WTC11 (cell line): Measurements from ENCODE around the gene ZMIZ1. TPM values are rescaled to one million over a fixed set of nuclear protein-coding genes. Genes with fewer than 3 reads are reported as not detected.

Experiments
- ATAC-seq: fragments of 200-7000 bp; cut with Tn5 transposase; 2 replicates; pipeline ENCODE4 v1.10.0; 2021; ENCODE audit warnings: mild to moderate bottlenecking, moderate library complexity
- CTCF ChIA-PET: fragments of 300-600 bp; sonication (Branson Sonifier 250); formaldehyde crosslinking; loops from one replicate; lab custom pipeline; 2021; ENCODE audit warnings: antibody characterized with exemption; lab: Charles Lee
- POLR2A ChIA-PET: fragments of 350-600 bp; sonication (Branson Sonifier 250); formaldehyde crosslinking; loops from one replicate; lab custom pipeline; 2021; ENCODE audit warnings: antibody characterized with exemption; lab: Charles Lee
- DNase-seq: peaks from one replicate; pipeline ENCODE4 v3.0.0; 2021; ENCODE audit warnings: low spot score
- H3K27ac Mint-ChIP-seq: 2 replicates; pipeline ENCODE4 v1.8.0; 2021; ENCODE audit warnings: mixed read lengths
- H3K27me3 Mint-ChIP-seq: 2 replicates; pipeline ENCODE4 v1.8.0; 2021; ENCODE audit warnings: low read depth, mild to moderate bottlenecking, moderate library complexity, mixed read lengths
- H3K36me3 Mint-ChIP-seq: 2 replicates; pipeline ENCODE4 v1.8.0; 2021; ENCODE audit warnings: mixed read lengths
- H3K4me1 Mint-ChIP-seq: 2 replicates; pipeline ENCODE4 v1.8.0; 2022; ENCODE audit warnings: mixed read lengths
- H3K4me3 Mint-ChIP-seq: 2 replicates; pipeline ENCODE4 v1.8.0; 2021; ENCODE audit warnings: mild to moderate bottlenecking, moderate library complexity, mixed read lengths
- H3K9me3 Mint-ChIP-seq: 2 replicates; pipeline ENCODE4 v1.8.0; 2021; ENCODE audit warnings: mixed read lengths
- CBFB ChIP-seq: sonication (generic); formaldehyde crosslinking; IDR thresholded peaks from 2 replicates; pipeline ENCODE4 v1.8.1; 2022; ENCODE audit warnings: mild to moderate bottlenecking, low read depth, missing genetic modification reagents
- CREM ChIP-seq: sonication (generic); formaldehyde crosslinking; IDR thresholded peaks from 2 replicates; pipeline ENCODE4 v1.8.1; 2022; ENCODE audit warnings: mild to moderate bottlenecking, missing genetic modification reagents, moderate library complexity
- CTCF ChIP-seq: fragments of 200-600 bp; IDR thresholded peaks from 2 replicates; pipeline ENCODE4 v1.8.0; 2022; ENCODE audit warnings: antibody characterized with exemption
- FOXJ3 ChIP-seq: sonication (generic); formaldehyde crosslinking; IDR thresholded peaks from 2 replicates; pipeline ENCODE4 v1.9.0; 2021; ENCODE audit warnings: missing genetic modification reagents, mild to moderate bottlenecking, borderline replicate concordance
- GABPB1 ChIP-seq: sonication (generic); formaldehyde crosslinking; IDR thresholded peaks from 2 replicates; pipeline ENCODE4 v1.8.1; 2023; ENCODE audit warnings: mild to moderate bottlenecking, missing genetic modification reagents
- GTF2I ChIP-seq: fragments of 250-450 bp; sonication (Bioruptor Pico); conservative IDR thresholded peaks from 2 replicates; pipeline ENCODE4 v1.4.0; 2021; ENCODE audit warnings: mild to moderate bottlenecking
- MLX ChIP-seq: sonication (generic); formaldehyde crosslinking; IDR thresholded peaks from 2 replicates; pipeline ENCODE4 v1.8.1; 2023; ENCODE audit warnings: mild to moderate bottlenecking, missing genetic modification reagents, moderate library complexity
- MYBL2 ChIP-seq: sonication (generic); formaldehyde crosslinking; IDR thresholded peaks from 2 replicates; pipeline ENCODE4 v1.8.1; 2023; ENCODE audit warnings: mild to moderate bottlenecking, moderate library complexity, missing genetic modification reagents
- SP1 ChIP-seq: sonication (generic); formaldehyde crosslinking; conservative IDR thresholded peaks from 2 replicates; pipeline ENCODE4 v1.8.1; 2022; ENCODE audit warnings: missing genetic modification reagents
- ZBTB21 ChIP-seq: sonication (generic); formaldehyde crosslinking; IDR thresholded peaks from 2 replicates; pipeline ENCODE4 v1.8.1; 2023; ENCODE audit warnings: mild to moderate bottlenecking, missing genetic modification reagents, borderline replicate concordance
- ZNF416 ChIP-seq: fragments of 250-450 bp; sonication (Bioruptor Pico); IDR thresholded peaks from 2 replicates; pipeline ENCODE4 v1.9.0; 2021; ENCODE audit warnings: mild to moderate bottlenecking, inconsistent platforms
- ZNF423 ChIP-seq: fragments of 250-450 bp; sonication (Bioruptor Pico); IDR thresholded peaks from 2 replicates; pipeline ENCODE4 v2.1.2; 2022; ENCODE audit warnings: mild to moderate bottlenecking, moderate library complexity
- total RNA-seq: library from RNA; stranded (reverse); gene quantifications from 3 replicates; pipeline ENCODE4 v1.2.3, GENCODE V29; 2021
- TF ChIP-seq, protein P1 (sequence below): sonication (generic); formaldehyde crosslinking; IDR thresholded peaks from 2 replicates; pipeline ENCODE4 v1.8.1; 2022; ENCODE audit warnings: missing genetic modification reagents, borderline replicate concordance
- TF ChIP-seq, protein P2 (sequence below): sonication (generic); formaldehyde crosslinking; IDR thresholded peaks from 2 replicates; pipeline ENCODE4 v1.8.1; 2022; ENCODE audit warnings: mild to moderate bottlenecking, moderate library complexity, missing genetic modification reagents
- TF ChIP-seq, protein P3 (sequence below): fragments of 250-450 bp; sonication (Bioruptor Pico); IDR thresholded peaks from 2 replicates; pipeline ENCODE4 v1.9.0; 2021; ENCODE audit warnings: mild to moderate bottlenecking

Gene ZMIZ1
- total RNA-seq, 1 experiment from 2014 or later = 44.4 TPM

- H3K27ac Mint-ChIP-seq = no peak overlapping the region
- peaks cover 33% of the 10 kb centered on the region for H3K4me1 Mint-ChIP-seq
- DNase-seq (peak; percentile 43), ATAC-seq (peak; percentile 81)
- H3K4me3 Mint-ChIP-seq = no peak overlapping the region
- ChIA-PET CTCF (no interaction called here), POLR2A (no interaction called here)
- no peak for TF ChIP-seq CTCF
- no peak for TF ChIP-seq ZNF416 (CRISPR knock-in tag)
- TF ChIP-seq MYBL2 (CRISPR knock-in tag) = no peak
- peak; percentile 57; the same call in 1 of the 2 replicates for TF ChIP-seq ZNF423 (CRISPR knock-in tag)
- no peaks in the 10 kb centered on the region for H3K36me3 Mint-ChIP-seq
- peaks cover 32% of the 10 kb centered on the region for H3K27me3 Mint-ChIP-seq
- H3K9me3 Mint-ChIP-seq = no peaks in the 10 kb centered on the region
Measured at GRCh38 chr10:79056736-79057391, 11.9 kb upstream of the ZMIZ1 start.

DNA sequence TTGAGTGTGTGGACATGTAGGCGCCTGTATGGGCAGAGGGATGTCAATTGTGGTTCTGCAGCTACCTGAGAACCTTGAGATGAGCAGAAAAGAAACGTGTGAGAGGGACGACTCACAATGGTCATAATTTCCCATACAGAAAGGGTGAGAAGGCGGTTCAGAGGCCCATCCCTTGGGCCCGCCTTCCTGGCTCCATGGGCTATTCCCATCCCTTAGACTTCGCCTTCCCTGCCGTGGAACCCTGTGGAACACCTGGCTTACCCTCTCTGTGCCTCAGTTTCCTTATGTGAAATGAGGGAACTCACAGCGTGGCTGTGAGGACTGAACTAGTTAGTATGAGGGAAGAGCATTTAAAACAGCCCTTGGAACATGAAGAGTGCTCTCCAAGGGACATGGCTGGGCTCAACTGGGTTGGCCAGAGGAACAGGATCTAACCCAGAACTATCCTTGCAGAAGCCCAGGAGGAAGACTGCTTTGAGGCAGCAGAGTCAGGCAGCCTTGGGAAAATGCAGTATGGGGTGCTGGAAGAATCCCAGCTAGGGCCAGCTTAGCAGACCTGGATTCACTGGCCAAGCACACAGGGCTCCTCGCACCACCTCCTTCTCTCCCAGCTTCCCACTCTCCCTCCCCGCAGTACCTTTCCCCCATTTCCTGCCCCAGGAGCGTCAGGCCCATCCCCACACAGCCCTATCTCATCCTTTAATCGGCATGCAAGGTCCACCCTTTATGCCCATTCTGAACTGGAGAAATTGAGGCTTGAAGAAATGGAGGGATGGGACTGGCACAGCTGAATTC is 11.1 kb upstream of the ZMIZ1 start:
- CTCF ChIA-PET = no interaction called here
- no peak for ATAC-seq
- peaks cover 32% of the 10 kb centered on the region for H3K27me3 Mint-ChIP-seq
- H3K4me1 Mint-ChIP-seq = peaks cover 26% of the 10 kb centered on the region
- POLR2A ChIA-PET = interaction anchor here (0.6 kb wide), 1 partner anchor 183 kb away, joined by 4 read pairs; no protein-coding TSS in a partner anchor
- no peak for DNase-seq
- H3K4me3 Mint-ChIP-seq = no peak overlapping the region
- TF ChIP-seq, protein P1, sequence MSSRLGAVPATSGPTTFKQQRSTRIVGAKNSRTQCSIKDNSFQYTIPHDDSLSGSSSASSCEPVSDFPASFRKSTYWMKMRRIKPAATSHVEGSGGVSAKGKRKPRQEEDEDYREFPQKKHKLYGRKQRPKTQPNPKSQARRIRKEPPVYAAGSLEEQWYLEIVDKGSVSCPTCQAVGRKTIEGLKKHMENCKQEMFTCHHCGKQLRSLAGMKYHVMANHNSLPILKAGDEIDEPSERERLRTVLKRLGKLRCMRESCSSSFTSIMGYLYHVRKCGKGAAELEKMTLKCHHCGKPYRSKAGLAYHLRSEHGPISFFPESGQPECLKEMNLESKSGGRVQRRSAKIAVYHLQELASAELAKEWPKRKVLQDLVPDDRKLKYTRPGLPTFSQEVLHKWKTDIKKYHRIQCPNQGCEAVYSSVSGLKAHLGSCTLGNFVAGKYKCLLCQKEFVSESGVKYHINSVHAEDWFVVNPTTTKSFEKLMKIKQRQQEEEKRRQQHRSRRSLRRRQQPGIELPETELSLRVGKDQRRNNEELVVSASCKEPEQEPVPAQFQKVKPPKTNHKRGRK (CRISPR knock-in tag) = no peak
- TF ChIP-seq GABPB1 (CRISPR knock-in tag) (no peak), GTF2I (no peak), ZBTB21 (CRISPR knock-in tag) (no peak), FOXJ3 (CRISPR knock-in tag) (no peak), MLX (CRISPR knock-in tag) (no peak), CREM (no peak), CBFB (CRISPR knock-in tag) (no peak), SP1 (no peak)
- TF ChIP-seq, protein P2, sequence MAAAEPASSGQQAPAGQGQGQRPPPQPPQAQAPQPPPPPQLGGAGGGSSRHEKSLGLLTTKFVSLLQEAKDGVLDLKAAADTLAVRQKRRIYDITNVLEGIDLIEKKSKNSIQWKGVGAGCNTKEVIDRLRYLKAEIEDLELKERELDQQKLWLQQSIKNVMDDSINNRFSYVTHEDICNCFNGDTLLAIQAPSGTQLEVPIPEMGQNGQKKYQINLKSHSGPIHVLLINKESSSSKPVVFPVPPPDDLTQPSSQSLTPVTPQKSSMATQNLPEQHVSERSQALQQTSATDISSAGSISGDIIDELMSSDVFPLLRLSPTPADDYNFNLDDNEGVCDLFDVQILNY (CRISPR knock-in tag) = no peak
- TF ChIP-seq, protein P3, sequence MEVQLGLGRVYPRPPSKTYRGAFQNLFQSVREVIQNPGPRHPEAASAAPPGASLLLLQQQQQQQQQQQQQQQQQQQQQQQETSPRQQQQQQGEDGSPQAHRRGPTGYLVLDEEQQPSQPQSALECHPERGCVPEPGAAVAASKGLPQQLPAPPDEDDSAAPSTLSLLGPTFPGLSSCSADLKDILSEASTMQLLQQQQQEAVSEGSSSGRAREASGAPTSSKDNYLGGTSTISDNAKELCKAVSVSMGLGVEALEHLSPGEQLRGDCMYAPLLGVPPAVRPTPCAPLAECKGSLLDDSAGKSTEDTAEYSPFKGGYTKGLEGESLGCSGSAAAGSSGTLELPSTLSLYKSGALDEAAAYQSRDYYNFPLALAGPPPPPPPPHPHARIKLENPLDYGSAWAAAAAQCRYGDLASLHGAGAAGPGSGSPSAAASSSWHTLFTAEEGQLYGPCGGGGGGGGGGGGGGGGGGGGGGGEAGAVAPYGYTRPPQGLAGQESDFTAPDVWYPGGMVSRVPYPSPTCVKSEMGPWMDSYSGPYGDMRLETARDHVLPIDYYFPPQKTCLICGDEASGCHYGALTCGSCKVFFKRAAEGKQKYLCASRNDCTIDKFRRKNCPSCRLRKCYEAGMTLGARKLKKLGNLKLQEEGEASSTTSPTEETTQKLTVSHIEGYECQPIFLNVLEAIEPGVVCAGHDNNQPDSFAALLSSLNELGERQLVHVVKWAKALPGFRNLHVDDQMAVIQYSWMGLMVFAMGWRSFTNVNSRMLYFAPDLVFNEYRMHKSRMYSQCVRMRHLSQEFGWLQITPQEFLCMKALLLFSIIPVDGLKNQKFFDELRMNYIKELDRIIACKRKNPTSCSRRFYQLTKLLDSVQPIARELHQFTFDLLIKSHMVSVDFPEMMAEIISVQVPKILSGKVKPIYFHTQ = no peak
- H3K36me3 Mint-ChIP-seq = no peaks in the 10 kb centered on the region
- no peaks in the 10 kb centered on the region for H3K9me3 Mint-ChIP-seq
- no peak overlapping the region for H3K27ac Mint-ChIP-seq
